Measurements from ENCODE around the gene TRUB2.

Gene TRUB2

GRCh38 chr9:128275198-128276007 lies 46.8 kb downstream of the TRUB2 start, which contains the start of gene GOLGA2 (continued):
- TF ChIP-seq TCF4 (CRISPR knock-in tag; IDR thresholded peaks at IDR 0.05; ENCODE audit: borderline replicate concordance) (no peak), ISL1 (CRISPR knock-in tag; IDR thresholded peaks at IDR 0.05) (no peak), CSDC2 (CRISPR knock-in tag; IDR thresholded peaks at IDR 0.05) (no peak), ZFP3 (CRISPR knock-in tag; IDR thresholded peaks at IDR 0.05) (no peak), TSHZ2 (CRISPR knock-in tag; IDR thresholded peaks at IDR 0.05) (no peak)

- no peak for ATAC-seq
- no peak for TF ChIP-seq RARB (CRISPR knock-in tag; IDR thresholded peaks at IDR 0.05)
Observed at GRCh38 chr9:128274245-128274644, 48.0 kb downstream of the TRUB2 start.

- no peak for ATAC-seq
- TF ChIP-seq TOX (CRISPR knock-in tag; IDR thresholded peaks at IDR 0.05; ENCODE audit: borderline replicate concordance) (no peak), ESRRG (CRISPR knock-in tag; IDR thresholded peaks at IDR 0.05) (no peak), ZFP30 (CRISPR knock-in tag; IDR thresholded peaks at IDR 0.05) (no peak), CREB5 (CRISPR knock-in tag; IDR thresholded peaks at IDR 0.05; ENCODE audit: low read depth) (no peak), RARB (CRISPR knock-in tag; IDR thresholded peaks at IDR 0.05) (no peak), GLIS3 (CRISPR knock-in tag; IDR thresholded peaks at IDR 0.05) (no peak), POU6F1 (CRISPR knock-in tag; IDR thresholded peaks at IDR 0.05; ENCODE audit: borderline replicate concordance, low read depth) (no peak), ZC3H10 (CRISPR knock-in tag; IDR thresholded peaks at IDR 0.05) (no peak), ZFP3 (CRISPR knock-in tag; IDR thresholded peaks at IDR 0.05) (no peak), ISL1 (CRISPR knock-in tag; IDR thresholded peaks at IDR 0.05) (no peak), ARNTL (CRISPR knock-in tag; IDR thresholded peaks at IDR 0.05; ENCODE audit: borderline replicate concordance, low read depth) (no peak), PATZ1 (CRISPR knock-in tag; IDR thresholded peaks at IDR 0.05; ENCODE audit: borderline replicate concordance) (no peak), PPARA (CRISPR knock-in tag; IDR thresholded peaks at IDR 0.05; ENCODE audit: borderline replicate concordance) (no peak)
Observed at GRCh38 chr9:128271512-128271911, 50.7 kb downstream of the TRUB2 start.

GRCh38 chr9:128271112-128271511 lies 51.1 kb downstream of the TRUB2 start:
- TF ChIP-seq ZFP30 (CRISPR knock-in tag; IDR thresholded peaks at IDR 0.05) (no peak), POU6F1 (CRISPR knock-in tag; IDR thresholded peaks at IDR 0.05; ENCODE audit: borderline replicate concordance, low read depth) (no peak), ZNF70 (CRISPR knock-in tag; IDR thresholded peaks at IDR 0.05) (no peak), PATZ1 (CRISPR knock-in tag; IDR thresholded peaks at IDR 0.05; ENCODE audit: borderline replicate concordance) (no peak), ZFP3 (CRISPR knock-in tag; IDR thresholded peaks at IDR 0.05) (no peak), OSR1 (CRISPR knock-in tag; IDR thresholded peaks at IDR 0.05) (no peak), ISL1 (CRISPR knock-in tag; IDR thresholded peaks at IDR 0.05) (no peak), TCF4 (CRISPR knock-in tag; IDR thresholded peaks at IDR 0.05; ENCODE audit: borderline replicate concordance) (no peak)
- no peak for ATAC-seq

All from SK-N-SH treated with all-trans-retinoic acid at 6 μM for 48 hours (cell line).